ENCODE measurements around the gene BRICD5.

The BRICD5 gene

GRCh38 chr16:2196981-2197511 lies 13.6 kb downstream of the BRICD5 start:
- DNase-seq: no peak

DNA sequence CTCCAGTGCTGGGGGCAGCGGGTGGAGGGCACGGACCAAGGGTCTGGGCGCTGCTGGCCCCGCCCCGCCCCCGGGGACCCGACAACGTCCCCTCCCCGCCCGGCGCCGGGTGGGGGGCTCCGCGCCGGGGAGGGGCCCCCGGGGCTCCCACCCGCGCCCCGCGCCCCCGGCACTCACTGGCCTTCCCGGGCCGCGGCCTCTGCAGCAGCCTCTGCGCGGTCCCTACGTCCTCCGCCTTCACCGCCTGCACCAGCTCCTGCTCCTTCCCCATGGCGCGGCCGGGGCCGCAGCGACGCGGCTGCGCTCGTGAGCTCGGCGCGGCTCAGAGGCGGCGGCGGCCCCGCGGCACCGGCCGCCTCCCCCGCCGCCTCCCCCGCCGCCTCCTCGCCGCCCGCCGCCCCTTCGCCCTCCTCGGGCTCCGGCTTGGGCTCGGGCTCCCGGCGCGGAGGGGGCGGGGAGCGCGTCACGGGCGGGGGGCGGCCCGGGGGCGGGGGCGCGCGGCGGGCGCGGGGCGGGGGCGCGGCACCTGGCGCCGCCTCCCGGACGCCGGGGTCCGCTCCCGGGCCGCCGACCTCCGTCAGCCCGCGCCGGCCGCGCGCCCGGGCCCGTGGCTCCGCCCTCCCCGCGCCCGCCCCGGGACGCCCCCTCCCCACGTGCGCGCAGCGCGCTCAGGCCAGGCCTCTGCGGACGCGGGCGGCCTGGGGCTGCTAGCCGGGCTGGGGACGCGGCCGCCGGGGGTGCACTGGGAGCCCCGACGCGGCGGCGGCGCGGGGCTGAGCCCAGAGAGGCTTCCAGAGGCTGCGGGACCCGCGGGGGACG lies 14.3 kb downstream of the BRICD5 start, which contains the start of gene CASKIN1:
CASKIN1 (minus strand) TSS at position 444 of the 819 bp plus-strand sequence; CDS start at position 271, 173 bp downstream.
- no peak for DNase-seq

DNA sequence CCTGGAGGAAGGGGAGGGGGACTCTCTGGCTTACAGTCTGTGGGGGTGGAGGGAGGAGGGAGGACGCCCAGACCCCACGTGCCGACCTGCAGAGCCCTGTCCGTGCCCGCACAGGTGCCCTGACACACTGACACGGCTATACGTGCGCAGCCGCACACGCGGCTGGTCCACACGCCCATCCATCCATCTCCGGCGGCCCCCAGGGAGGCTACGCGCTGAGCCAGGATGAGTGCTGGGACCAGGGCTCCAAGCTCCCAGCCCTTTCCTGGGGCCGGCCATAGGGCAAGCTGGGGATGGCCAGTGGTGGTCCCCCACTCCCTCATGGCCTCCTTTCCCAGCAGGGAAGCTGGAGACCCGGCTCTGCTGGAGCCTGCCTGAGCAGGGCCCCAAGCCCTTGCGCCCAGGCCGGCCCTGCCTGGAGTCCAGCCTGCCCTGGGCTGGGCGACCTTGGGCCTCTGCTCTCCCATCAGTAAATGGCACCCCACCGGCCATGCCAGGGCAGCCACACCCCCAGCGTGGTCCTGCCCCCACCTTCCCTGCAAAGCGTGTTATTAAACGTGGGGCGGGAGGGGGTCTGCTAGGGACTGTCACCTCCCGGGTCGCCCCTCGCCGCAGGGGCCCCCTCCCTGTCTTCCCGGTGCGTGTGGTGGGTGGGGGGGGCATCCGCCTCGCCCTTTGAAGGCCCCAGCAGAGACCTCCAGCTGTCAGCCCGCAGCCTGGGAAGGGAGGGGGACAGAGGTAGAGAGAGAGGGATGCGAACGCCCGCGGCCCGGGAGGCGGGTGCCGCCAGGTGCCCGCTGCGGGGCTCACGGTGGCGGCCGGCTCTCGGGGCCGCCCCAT lies 15.1 kb downstream of the BRICD5 start:
- DNase-seq: no peak

DNA sequence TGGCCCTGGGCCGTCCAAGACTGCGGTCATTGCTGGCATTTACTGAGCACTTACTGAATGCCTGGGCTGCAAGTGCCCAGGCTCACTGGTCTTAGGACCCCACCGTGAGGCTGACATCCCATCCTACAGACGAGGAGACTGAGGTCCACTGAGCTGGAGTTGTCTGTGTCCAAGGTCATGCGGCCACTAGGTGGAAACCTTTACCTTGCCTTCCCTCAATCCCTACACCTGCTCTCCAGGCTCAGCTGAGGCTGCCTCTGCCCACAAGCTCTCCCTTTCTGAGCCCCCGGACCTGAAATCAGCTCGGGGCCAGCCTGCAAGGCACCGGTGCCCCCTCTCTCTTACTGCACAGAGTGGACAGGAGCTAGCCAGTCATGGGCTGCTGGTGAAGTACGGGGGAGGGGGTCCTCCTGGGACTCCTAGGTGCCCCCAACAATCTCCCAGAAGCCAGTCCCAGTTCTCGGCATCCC lies 15.8 kb downstream of the BRICD5 start:
- DNase-seq: peak; percentile 81

DNA sequence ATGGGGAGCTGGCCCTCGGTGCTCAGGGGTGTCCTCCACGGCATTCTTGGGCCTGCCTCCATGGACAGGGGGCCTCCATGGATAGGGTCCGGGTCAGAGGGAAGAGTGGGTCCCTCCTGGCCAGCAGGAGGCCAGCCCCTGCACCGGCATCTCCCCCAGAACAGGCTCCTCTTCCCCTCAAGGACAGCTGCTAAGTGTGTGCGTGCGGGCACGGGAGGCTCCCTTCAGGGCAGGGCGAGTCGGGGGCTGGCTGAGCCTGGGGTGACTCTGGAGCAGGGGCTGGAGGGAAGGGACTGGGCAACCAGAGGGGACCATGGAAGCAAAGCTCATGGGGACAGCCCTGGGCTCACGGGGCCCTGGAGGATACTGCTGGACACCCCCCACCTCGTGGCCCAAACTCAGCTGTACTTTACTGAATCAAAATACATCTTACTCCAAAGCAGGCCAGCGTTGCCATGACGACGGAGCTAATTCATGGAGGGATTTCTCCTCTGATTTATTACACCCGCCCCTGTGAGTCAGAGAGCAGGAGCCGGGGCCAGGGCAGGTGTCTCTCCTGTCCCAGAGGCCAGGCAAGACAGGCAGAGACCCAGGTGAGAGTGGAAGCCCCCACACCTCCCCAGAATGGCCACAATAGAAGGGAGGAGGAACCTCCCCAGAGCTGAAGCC lies 16.4 kb downstream of the BRICD5 start:
- DNase-seq: no peak

DNA sequence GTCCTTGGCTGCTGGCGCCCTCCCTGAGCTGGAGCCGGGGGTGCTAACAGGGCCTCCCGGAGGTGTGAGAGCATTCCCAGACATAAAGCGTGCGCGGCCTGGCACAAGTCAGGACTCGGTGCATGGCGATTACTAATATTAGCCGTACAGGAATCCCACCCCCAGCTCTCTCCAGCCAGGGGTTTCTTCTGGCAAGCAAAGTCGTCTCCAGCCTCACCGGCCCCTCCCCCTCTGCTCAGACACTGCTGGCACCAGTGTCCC lies 19.3 kb downstream of the BRICD5 start:
- DNase-seq: no peak

GRCh38 chr16:2190659-2191445 lies 19.8 kb downstream of the BRICD5 start:
- DNase-seq: no peak

DNA sequence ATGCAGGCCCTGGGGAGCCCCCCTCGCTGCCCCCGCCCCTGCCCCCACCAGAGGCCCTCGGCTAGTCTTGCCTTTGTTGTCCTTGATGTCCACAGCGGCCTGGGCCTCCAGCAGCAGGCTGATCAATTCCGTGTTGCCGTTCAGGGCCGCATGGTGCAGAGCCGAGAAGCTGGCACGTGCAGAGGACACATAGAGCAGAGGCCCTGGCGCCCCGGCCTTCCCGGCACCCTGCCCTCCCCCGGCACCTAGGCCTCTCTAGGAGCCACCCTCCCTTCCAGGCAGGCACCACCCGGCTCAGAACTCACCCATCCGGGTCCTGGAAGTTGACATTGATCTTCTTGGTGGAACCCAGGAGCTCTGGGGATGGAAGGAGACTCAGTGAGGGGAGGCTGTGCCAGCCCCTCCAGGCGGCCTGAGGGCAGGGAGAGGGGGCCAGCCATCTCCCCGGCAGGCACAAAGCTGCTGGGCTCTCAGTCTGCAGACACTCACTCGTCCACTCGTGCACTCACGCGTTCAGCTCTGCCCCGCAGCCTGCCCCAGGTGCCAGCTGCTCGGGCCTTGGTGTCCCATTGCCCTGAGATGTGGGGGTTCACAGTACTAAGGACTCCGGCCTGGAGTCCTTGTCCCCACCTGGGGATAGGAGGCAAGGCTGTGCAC lies 20.5 kb downstream of the BRICD5 start:
- no peak for DNase-seq

GRCh38 chr16:2189252-2189893 lies 21.3 kb downstream of the BRICD5 start:
- no peak for DNase-seq

DNA sequence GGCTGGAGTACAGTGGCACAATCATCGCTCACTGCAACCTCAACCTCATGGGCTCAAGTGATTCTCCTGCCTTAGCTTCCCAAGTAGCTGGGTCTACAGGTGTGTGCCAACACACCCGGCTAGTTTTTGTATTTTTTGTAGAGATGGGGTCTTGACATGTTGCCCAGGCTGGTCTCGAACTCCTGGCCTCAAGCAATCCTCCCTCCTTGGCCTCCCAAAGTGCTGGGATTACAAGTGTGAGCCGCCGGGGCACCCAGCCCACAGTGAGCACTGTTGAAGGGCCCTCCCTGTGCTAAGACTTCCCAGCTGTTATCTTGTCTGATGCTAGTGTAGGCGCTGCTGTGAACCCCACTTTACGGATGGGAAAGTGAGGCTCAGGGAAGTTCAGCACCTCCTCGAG lies 22.3 kb downstream of the BRICD5 start:
- no peak for DNase-seq

GRCh38 chr16:2187212-2187611 lies 23.5 kb downstream of the BRICD5 start:
- no peak for DNase-seq

DNA sequence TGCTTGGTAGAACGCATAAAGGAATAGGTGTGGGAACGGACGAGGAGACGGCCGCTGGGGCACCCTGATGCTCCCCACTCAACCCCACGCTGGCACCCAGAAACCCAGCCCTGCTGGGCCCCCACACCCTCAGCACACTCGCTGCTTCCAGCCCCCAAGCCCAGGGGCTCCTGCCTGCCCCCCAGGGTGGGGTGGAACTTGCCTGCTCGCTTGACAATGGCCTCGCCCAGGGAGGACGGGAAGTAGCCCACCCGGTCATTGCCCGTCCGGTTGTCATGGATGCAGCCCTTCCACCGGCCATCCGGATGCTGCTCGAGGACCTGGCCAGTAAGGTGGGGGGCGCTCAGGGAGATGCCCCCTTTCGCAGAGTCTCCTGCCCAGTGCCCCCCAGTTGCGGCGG lies 24.2 kb downstream of the BRICD5 start:
- no peak for DNase-seq

DNA sequence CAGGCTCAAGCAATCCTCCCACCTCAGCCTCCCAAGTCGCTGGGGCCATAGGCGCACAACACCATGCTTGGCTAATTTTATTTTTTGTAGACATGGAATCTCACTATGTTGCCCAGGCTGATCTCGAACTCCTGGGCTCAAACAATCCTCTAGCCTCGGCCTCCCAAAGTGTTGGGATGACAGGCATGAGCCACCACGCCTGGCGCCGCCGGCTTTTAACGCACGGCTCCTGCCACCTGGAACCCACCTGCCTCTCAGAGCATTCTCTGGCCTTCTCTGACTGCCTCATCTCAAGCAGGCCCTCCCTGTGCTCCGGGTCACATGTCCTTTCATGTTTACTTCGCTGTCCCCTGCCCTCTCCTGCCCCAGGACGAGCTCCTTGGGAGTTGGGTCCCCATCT lies 24.6 kb downstream of the BRICD5 start:
- DNase-seq: no peak

- no peak for DNase-seq
Measured at GRCh38 chr16:2184962-2185361, 25.7 kb downstream of the BRICD5 start.

DNA sequence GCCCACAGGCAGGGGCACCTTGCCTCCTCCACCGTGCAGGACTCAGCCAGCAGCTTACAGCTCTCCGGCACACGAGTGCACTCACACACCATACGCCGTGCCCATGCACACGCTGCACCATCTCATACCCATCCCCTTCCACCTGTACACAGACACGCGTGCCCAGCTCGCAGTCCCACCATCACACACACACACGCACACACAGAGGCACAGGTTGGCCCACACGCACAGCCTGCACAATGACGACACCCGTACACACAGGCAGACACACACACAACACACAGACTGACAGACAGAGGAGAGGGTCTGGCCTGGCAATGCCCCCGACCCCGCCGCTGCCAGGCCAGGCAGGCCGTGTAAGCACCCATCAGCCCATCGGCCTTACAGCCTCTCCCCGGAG lies 26.3 kb downstream of the BRICD5 start:
- DNase-seq: no peak

DNA sequence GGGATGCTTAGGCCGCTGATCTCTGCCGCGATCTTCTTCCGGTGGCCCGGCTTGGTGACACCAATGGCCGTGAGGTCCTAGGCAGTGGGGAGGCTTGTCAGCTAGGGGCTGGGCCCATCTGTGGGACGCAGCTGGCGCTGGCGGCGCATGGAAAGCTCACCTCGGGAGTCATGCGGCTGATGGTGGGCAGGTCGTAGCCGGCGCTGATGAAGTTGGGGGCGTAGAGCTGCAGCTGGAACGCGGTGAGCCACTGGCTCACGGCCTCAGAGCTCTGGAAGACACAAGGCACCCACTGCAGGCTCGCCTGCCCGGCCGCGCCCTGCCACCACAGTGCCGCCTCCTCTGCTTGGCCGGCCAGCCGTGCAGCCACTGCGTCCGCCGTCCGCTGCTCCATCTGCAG lies 27.0 kb downstream of the BRICD5 start:
- DNase-seq: no peak

DNA sequence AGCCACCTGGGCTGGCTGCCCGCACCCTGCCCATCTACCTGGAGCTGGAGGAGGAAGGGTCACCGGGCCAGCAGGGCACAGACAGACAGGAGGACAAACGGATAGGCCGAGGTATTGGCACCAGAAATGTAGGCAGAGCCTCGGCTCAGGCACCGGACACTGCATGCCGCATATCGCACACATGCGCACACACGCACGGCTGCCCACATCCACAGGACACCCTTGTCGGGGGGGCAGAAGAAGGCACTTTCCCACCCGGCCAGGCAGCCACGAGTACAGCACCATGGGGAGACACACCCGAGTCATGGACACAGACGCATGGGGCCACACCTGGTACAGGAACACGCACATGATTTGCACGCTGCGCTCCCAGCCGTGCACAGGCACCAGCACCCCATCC lies 28.7 kb downstream of the BRICD5 start:
- DNase-seq: no peak

GRCh38 chr16:2180962-2181923 lies 29.4 kb downstream of the BRICD5 start:
- DNase-seq: no peak

DNA sequence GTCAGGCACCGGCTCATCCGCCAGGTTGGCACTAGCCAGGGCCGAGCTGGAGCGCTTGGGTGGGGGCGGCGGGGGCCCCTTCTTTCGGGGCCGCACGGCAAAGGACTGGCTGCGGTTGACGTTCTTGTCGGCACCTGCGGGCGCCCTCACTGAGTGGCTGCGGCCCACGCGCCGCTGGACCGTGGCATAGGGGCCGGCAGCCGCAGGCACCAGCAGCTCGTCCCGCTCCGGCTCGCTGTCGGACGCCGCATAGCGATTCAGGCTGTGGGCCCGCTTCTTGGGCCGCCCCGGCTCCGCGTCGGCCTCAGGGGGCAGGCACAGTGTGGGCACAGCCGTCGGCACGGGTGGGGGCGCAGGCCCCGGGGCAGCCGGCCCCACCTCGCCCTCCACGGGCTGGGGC lies 30.2 kb downstream of the BRICD5 start:
- DNase-seq: no peak

DNA sequence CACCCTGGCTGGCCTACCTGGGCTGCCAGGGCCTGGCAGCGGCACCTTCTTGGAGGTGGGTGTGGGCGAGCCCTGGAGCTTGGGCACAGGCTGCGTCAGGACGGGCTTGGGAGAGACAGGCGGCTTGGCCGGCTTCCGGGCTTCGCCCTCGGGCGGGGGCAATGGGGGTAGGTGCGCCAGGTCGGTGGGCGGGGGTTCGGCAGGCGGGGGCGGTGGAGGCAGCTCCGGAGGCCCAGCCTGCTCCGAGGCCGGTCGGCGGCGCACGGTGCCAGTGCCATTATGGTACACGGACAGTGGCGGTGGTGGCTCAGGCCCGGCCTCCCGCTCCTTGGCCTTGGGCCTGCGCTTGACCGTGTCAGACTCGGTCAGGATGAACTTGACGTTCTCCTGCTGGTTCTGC lies 31.1 kb downstream of the BRICD5 start:
- no peak for DNase-seq
